GM21367 (cell line): ENCODE results near the gene EVPL.
"Not testable (repeated sequence)": the region's sequence is repeated elsewhere in the genome, so short reads cannot be mapped to it uniquely, and the experiment has no call there.

Experiments
- ATAC-seq: cut with Tn5 transposase; IDR thresholded peaks from one replicate; pipeline ENCODE4 v1.9.1; 2021; ENCODE audit not compliant: unreplicated experiment

EVPL gene

GRCh38 chr17:76027159-76027839 lies at the start of gene EVPL:
EVPL (minus strand) TSS chr17:76027306; CDS start chr17:76027198, 108 bp downstream.
- no peak for ATAC-seq

- no peak for ATAC-seq
Measured at GRCh38 chr17:76076146-76076764, 49.1 kb upstream of the EVPL start.

GRCh38 chr17:76075364-76076145 lies 48.4 kb upstream of the EVPL start:
- no peak for ATAC-seq

- ATAC-seq, result no peak
Measured at GRCh38 chr17:76074390-76075363, 47.6 kb upstream of the EVPL start, which contains the start of gene GALR2. GALR2 (plus strand) TSS chr17:76074781; CDS start chr17:76074884, 103 bp downstream.

- ATAC-seq, result peak; percentile 83
Measured at GRCh38 chr17:76072148-76072858, 45.2 kb upstream of the EVPL start, which contains the start of gene SRP68. SRP68 (minus strand) TSS chr17:76072517; CDS start chr17:76072491, 26 bp downstream.

GRCh38 chr17:76071531-76072147 lies 44.5 kb upstream of the EVPL start:
- ATAC-seq, result no peak

- ATAC-seq, result no peak
Measured at GRCh38 chr17:76065775-76066174, 38.7 kb upstream of the EVPL start.

GRCh38 chr17:76063875-76064546 lies 36.9 kb upstream of the EVPL start:
- no peak for ATAC-seq

GRCh38 chr17:76058264-76058663 lies 31.2 kb upstream of the EVPL start:
- not testable (repeated sequence) for ATAC-seq

- no peak for ATAC-seq
Measured at GRCh38 chr17:76056882-76057281, 29.8 kb upstream of the EVPL start.

- no peak for ATAC-seq
Measured at GRCh38 chr17:76054112-76054476, 27.0 kb upstream of the EVPL start.

GRCh38 chr17:76053246-76054111 lies 26.4 kb upstream of the EVPL start:
- no peak for ATAC-seq

GRCh38 chr17:76051561-76051960 lies 24.5 kb upstream of the EVPL start:
- no peak for ATAC-seq

- no peak for ATAC-seq
Measured at GRCh38 chr17:76050538-76051467, 23.7 kb upstream of the EVPL start.

- ATAC-seq, result no peak
Measured at GRCh38 chr17:76049836-76050537, 22.9 kb upstream of the EVPL start.

- no peak for ATAC-seq
Measured at GRCh38 chr17:76049239-76049638, 22.1 kb upstream of the EVPL start.
